ENCODE data around the gene SHTN1.

- no peak for TF ChIP-seq EZH2 (IDR thresholded peaks at IDR 0.05; ENCODE audit: low read length, missing control alignments)
- no peak for TF ChIP-seq CTCF (conservative IDR thresholded peaks at IDR 0.05 in 1 of 2, IDR thresholded peaks at IDR 0.05 in 1 of 2; ENCODE audit: low read depth in 1 of 2, low read length in 2 of 2)
Observed at GRCh38 chr10:116984202-116984990, 20.6 kb downstream of the SHTN1 start.

All from fibroblast of lung (primary cell).